ENCODE results near the gene RANBP17. TPM values are rescaled to one million over a fixed set of nuclear protein-coding genes. Genes with fewer than 3 reads are reported as not detected.

The RANBP17 gene
- total and polyA plus RNA-seq, 2 donors from 2014 or later: 2.0 to 15.4 TPM

DNA sequence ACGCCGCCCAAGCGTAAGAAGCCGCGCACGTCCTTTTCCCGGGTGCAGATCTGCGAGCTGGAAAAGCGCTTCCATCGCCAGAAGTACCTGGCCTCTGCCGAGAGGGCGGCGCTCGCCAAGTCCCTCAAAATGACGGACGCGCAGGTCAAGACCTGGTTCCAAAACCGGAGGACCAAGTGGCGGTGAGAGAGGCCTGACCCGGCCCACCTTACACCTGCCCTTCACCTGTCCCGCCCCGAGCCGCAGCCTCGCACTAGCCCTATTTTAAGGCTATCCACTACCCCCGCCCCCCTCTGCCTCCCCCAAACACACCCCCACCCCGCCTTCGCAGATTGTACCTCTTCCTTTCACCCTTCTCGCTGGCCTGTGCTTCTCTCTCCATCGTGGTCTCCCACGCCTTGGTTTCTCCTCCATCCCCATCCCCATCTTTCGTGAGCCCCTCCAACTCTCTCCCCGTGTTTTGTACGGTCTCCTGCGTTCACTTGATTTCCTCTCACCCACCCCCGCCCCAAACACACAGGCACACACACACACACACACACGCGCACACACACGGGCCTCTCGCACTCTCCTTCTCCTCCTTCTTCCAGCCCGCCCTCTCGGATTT lies 448.5 kb downstream of the RANBP17 start:
- no peak overlapping the region for H3K27ac ChIP-seq (ENCODE audit: low read depth in 2 of 2, low read length in 2 of 2)
- TF ChIP-seq, protein P1, sequence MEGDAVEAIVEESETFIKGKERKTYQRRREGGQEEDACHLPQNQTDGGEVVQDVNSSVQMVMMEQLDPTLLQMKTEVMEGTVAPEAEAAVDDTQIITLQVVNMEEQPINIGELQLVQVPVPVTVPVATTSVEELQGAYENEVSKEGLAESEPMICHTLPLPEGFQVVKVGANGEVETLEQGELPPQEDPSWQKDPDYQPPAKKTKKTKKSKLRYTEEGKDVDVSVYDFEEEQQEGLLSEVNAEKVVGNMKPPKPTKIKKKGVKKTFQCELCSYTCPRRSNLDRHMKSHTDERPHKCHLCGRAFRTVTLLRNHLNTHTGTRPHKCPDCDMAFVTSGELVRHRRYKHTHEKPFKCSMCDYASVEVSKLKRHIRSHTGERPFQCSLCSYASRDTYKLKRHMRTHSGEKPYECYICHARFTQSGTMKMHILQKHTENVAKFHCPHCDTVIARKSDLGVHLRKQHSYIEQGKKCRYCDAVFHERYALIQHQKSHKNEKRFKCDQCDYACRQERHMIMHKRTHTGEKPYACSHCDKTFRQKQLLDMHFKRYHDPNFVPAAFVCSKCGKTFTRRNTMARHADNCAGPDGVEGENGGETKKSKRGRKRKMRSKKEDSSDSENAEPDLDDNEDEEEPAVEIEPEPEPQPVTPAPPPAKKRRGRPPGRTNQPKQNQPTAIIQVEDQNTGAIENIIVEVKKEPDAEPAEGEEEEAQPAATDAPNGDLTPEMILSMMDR (IDR thresholded peaks at IDR 0.05; ENCODE audit: borderline replicate concordance, extremely low read depth, insufficient read depth): no peak
- DNase-seq (peak in 3 of 5 donors; percentile 11 to 63 (median 53)), FAIRE-seq (no peak)
- intact Hi-C loops (cut with DNase I): no loop called here
- no peak overlapping the region for H3K4me3 ChIP-seq (ENCODE audit: low read length in 3 of 3)
- H3K36me3 ChIP-seq (ENCODE audit: control insufficient read depth in 2 of 3, insufficient read depth in 3 of 3, low read length in 3 of 3): no peaks in the 10 kb centered on the region
- no peaks in the 10 kb centered on the region for H3K9me3 ChIP-seq (ENCODE audit: control insufficient read depth in 2 of 3, insufficient read depth in 1 of 3, low read length in 3 of 3)
- H3K27me3 ChIP-seq (ENCODE audit: control insufficient read depth, insufficient read depth, low read length): peaks cover 59% of the 10 kb centered on the region
- H3K4me1 ChIP-seq (ENCODE audit: control insufficient read depth in 2 of 3, insufficient read depth in 2 of 3, low read depth in 1 of 3, low read length in 3 of 3): no peaks in the 10 kb centered on the region
- no peak overlapping the region for H3K9ac ChIP-seq (ENCODE audit: low read length in 3 of 3)

DNA sequence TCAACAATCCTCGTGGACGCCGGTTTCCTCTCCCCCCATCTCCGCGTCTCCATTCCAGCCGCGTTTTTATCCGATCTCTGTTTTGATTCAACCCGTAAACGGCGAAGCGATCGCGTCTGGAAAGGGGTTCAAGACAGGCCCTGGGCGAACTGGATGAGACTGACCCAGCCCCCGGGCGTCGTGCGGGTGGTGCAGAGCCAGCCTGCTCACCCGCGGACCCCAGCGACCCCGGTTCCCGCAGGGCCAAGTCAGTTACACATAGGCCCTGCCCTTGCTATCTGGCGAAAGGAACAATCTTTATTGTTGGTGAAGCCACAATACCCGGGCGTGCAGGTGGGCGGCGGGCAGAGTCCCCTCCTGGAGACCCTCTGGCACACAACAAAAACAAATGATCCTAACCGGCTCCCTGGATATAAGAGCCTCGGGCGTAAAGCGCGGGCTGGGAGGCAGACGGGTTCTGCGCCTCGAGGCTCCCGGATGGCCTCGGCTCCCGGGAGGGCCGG lies 449.1 kb downstream of the RANBP17 start:
- FAIRE-seq (no peak), DNase-seq (peak in 3 of 5 donors; percentile 17 to 59 (median 47))
- Histone ChIP-seq H3K9me3 (ENCODE audit: control insufficient read depth in 2 of 3, insufficient read depth in 1 of 3, low read length in 3 of 3) (no peaks in the 10 kb centered on the region), H3K4me3 (ENCODE audit: low read length in 3 of 3) (no peak overlapping the region), H3K27me3 (ENCODE audit: control insufficient read depth, insufficient read depth, low read length) (peaks cover 60% of the 10 kb centered on the region), H3K36me3 (ENCODE audit: control insufficient read depth in 2 of 3, insufficient read depth in 3 of 3, low read length in 3 of 3) (no peaks in the 10 kb centered on the region), H3K4me1 (ENCODE audit: control insufficient read depth in 2 of 3, insufficient read depth in 2 of 3, low read depth in 1 of 3, low read length in 3 of 3) (no peaks in the 10 kb centered on the region), H3K27ac (ENCODE audit: low read depth in 2 of 2, low read length in 2 of 2) (no peak overlapping the region), H3K9ac (ENCODE audit: low read length in 3 of 3) (no peak overlapping the region)
- intact Hi-C loops (cut with DNase I): no loop called here
- TF ChIP-seq, protein P1 (IDR thresholded peaks at IDR 0.05; ENCODE audit: borderline replicate concordance, extremely low read depth, insufficient read depth): no peak

DNA sequence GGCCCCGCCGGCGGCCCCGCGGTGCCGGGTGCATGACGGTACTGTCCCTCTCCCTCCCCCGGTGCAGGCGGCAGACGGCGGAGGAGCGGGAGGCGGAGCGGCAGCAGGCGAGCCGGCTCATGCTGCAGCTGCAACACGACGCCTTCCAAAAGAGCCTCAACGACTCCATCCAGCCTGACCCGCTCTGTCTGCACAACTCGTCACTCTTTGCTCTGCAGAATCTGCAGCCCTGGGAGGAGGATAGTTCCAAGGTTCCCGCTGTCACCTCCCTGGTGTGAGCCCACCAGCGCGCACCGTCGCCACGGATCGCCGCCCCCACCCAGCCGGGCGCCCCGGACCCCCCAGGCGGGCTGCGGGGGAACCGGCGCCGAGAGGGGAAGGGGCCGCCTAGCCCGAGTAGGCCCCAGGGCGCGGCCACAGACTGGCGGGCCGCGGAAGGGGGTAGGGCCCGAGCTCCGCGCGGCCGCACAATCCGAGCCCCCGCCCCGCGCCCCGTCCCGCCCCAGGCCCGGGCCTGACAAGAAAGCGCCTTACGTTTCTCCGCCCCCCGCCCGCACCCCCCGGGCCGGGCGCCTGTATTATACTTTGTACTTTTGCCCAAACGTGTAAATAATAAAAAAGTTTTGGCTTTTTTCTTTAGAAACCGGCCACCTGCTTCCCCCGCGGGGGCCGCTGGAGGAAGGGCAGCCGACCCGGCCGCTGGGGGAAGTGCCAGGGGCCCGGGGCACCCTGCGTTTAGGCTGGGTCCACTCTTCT lies 449.7 kb downstream of the RANBP17 start:
- H3K27ac ChIP-seq (ENCODE audit: low read depth in 2 of 2, low read length in 2 of 2): no peak overlapping the region
- intact Hi-C loops (cut with DNase I): no loop called here
- no peak overlapping the region for H3K9ac ChIP-seq (ENCODE audit: low read length in 3 of 3)
- H3K9me3 ChIP-seq (ENCODE audit: control insufficient read depth in 2 of 3, insufficient read depth in 1 of 3, low read length in 3 of 3): no peaks in the 10 kb centered on the region
- no peaks in the 10 kb centered on the region for H3K4me1 ChIP-seq (ENCODE audit: control insufficient read depth in 2 of 3, insufficient read depth in 2 of 3, low read depth in 1 of 3, low read length in 3 of 3)
- H3K36me3 ChIP-seq (ENCODE audit: control insufficient read depth in 2 of 3, insufficient read depth in 3 of 3, low read length in 3 of 3): no peaks in the 10 kb centered on the region
- H3K27me3 ChIP-seq (ENCODE audit: control insufficient read depth, insufficient read depth, low read length): peaks cover 58% of the 10 kb centered on the region
- TF ChIP-seq, protein P1 (IDR thresholded peaks at IDR 0.05; ENCODE audit: borderline replicate concordance, extremely low read depth, insufficient read depth): no peak
- DNase-seq (peak; percentile 49 to 78 (median 68)), FAIRE-seq (no peak)
- H3K4me3 ChIP-seq (ENCODE audit: low read length in 3 of 3): no peak overlapping the region
